Fibroblast of pulmonary artery (primary cell): Measurements from ENCODE around the gene MLST8.

ENCODE experiments used
- DNase-seq: peaks from one replicate; pipeline ENCODE4 v3.0.0-alpha.2; 2010; ENCODE audit warnings: low read depth
- H3K4me3 ChIP-seq: replicated peaks from 2 replicates; pipeline ENCODE4 v1.5.1; 2011; ENCODE audit warnings: low read depth, mild to moderate bottlenecking, control low read depth, low read length, moderate library complexity
- TF ChIP-seq, protein P1 (sequence below): IDR thresholded peaks from 2 replicates; pipeline ENCODE4 v1.5.1; 2011; ENCODE audit warnings: mild to moderate bottlenecking, control low read depth, low read length, inconsistent platforms; ENCODE audit errors: missing control alignments

Gene MLST8

DNA sequence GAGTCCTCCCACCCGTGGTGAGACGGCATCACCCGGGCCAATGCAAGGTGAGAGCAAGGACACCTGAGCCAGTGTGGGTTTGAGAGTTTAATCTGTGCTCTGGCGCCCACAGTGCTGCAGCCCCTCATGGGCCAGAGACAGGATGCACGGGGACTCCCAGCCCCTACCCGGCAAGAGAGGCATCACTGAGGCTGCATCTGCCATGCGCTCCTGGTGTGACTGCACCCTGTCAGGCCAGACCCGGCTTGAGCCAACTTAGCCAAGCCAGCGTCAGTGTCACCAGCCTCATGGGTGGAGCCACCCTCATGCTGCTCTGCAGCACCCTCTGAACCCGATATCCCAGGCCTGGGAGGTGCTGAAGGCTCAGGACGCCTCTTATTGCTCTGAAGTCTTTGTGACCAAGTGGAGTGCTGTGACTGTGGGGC is 6.7 kb downstream of the MLST8 start:
- DNase-seq, result no peak
- TF ChIP-seq, protein P1, sequence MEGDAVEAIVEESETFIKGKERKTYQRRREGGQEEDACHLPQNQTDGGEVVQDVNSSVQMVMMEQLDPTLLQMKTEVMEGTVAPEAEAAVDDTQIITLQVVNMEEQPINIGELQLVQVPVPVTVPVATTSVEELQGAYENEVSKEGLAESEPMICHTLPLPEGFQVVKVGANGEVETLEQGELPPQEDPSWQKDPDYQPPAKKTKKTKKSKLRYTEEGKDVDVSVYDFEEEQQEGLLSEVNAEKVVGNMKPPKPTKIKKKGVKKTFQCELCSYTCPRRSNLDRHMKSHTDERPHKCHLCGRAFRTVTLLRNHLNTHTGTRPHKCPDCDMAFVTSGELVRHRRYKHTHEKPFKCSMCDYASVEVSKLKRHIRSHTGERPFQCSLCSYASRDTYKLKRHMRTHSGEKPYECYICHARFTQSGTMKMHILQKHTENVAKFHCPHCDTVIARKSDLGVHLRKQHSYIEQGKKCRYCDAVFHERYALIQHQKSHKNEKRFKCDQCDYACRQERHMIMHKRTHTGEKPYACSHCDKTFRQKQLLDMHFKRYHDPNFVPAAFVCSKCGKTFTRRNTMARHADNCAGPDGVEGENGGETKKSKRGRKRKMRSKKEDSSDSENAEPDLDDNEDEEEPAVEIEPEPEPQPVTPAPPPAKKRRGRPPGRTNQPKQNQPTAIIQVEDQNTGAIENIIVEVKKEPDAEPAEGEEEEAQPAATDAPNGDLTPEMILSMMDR, result no peak
- H3K4me3 ChIP-seq, result no peak overlapping the region

DNA sequence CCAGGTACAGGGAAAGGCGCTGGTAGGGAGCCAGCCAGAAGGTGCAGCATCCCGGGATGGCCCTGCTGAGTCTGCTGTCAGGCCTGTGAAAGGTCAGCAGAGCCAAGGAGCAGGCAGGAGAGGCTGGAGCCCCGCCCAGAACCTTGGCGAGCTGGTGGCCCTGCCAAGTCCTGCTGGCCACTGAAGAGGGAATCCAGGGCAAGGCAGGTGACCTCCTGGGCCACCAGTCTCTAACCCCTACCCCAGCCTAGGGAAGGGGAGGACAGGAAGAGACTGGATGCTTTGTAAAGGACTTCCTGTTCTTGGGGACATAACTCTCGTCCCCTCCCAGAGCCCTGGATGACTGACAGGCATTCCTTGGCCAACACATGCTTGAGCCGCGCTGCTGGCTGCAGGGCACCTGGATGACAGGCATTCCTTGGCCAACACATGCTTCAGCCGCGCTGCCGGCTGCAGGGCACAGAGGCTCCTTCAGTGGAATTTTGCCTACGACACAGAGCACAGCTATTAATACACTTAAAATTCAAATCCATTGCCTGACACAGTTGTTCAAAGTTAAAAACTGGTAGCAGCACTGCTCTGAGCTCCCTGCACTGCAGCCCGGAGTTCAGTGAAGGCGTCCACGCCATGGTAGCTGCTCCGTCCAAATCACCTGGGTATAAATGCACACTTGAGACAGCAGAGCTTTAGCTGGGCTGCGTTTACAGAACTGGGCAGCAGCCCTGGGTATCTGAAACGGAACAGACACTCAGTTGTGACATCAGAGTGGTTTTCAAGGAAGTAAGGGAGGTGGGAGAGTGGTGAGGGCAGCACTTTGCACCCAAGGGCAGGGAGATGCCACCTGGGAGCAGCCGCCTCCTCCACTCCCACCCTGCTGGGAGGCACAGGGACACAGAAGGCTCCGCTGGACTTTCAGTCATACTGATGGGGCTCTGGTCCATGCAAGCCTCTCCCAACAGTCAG is 7.4 kb downstream of the MLST8 start:
- no peak for DNase-seq
- peak overlapping the region; percentile 57 for H3K4me3 ChIP-seq
- TF ChIP-seq, protein P1, result no peak

DNA sequence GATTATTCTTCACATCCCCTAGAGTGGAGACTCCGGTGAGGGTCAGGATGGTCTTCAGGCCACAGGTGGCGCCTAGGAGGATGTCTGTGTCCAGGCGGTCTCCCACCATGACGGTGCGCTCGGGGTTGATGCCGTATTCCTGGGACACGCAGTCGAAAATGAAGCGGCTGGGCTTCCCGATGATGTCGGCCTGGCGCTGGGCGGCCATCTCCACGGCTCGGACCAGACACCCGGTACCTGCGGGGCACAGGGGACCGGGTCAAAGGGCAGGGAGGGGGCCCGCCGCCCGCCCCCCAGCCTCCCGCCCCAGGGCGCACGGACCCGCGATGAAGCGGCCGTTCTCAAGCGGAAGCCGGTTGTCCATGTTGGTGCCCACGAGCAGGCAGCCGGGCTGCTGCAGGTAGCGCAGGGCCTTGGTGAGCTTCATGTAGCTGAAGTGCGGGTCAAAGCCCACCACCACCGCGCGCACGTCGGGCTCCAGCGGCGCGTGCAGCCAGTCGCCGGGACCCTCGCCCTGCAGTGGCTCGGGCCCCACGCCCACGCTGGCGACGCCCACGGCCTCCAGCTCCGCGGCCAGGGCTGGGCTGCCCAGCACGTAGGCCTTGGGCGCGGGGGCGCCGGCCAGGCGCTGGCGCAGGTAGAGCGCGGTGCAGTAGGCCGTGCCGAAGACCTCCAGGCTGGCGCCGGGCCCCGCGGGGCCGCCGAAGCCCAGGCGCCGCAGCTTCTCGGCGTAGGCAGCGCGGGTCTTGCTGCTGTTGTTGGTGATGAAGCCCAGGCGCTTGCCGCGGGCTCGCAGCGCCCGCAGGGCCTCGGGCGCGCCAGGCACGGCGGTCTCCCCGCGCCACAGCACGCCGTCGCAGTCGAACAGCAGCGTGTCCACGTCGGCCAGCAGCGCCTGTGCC is 8.8 kb downstream of the MLST8 start:
- H3K4me3 ChIP-seq, result peak overlapping the region; percentile 57
- no peak for DNase-seq
- TF ChIP-seq, protein P1, result no peak

DNA sequence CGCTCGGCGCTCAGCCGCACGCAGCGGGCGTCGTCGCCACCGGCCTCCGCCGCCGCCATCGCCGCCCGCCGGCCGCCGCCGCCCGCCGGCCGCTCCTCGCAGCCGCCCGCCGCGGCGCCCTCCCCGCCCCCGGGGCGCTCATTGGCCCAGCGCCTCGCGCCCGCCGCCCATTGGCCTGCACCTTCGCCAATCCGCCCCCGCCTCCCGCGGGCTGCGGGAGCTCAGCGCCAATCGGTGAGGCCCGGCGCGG is 9.4 kb downstream of the MLST8 start, which contains the start of gene PGP:
Gene PGP, minus strand, starts transcription at position 122 of the 250 bp plus-strand sequence. Its CDS starts 63 bp downstream, at position 59.
- H3K4me3 ChIP-seq, result peak within 1 kb of the TSS; percentile 72

DNA sequence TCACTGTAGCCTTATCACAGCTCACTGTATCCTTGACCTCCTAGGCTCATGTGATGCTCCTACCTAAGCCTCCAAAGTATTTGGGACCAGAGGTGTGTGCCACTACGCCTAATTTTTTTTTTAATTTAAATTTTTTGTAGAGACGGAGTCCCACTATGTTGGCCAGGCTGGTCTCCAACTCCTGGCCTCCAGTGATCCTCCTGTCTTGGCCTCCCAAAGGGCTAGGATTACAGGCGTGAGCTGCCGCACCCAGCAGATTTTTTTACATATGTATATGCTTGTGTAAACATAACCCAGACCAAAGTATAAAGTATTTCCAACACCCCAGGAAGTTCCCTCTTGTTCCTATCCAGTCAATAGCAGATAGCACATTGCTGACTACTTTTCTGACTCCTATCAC is 11.1 kb downstream of the MLST8 start:
- DNase-seq, result no peak
- no peak overlapping the region for H3K4me3 ChIP-seq
- TF ChIP-seq, protein P1, result no peak

More for the DNA sequence above, 9.4 kb downstream of the MLST8 start, which contains the start of gene PGP:
- TF ChIP-seq, protein P1, result no peak
- DNase-seq, result no peak

DNA sequence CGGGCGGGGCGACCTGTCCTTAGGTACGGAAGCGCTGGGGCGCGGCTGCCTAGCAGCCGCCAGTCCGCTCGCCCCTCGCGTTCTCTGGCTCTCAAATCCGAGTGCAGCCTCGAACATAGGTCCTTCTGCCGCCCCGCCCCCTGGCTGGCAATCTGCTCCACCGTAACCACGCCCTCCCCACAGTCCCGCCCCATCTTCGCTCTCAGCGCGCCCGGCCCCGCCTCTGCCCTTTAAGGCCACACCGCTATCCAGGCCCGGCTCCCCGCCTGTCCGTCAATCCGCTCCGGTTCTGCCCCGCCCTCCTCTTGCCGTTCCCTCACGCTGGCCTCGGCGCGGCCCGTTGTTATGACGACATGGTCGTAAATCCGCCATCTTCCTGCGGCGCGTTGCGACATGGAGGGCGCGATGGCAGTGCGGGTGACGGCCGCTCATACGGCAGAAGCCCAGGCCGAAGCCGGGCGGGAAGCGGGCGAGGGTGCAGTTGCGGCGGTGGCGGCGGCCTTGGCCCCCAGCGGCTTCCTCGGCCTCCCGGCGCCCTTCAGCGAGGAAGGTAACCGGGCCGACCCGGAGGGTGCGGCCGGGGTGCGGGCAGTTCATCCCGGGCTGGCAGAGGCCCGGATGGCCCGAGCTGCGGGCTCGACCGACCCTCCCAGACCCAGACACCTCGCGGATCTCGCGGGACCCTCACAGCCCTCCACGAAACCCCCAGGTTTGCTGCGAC is 18.1 kb downstream of the MLST8 start, which contains the start of gene E4F1:
Gene E4F1, plus strand, starts transcription at position 371 of the 721 bp plus-strand sequence. Its CDS starts 23 bp downstream, at position 394.
- peak within 1 kb of the TSS; percentile 88 for H3K4me3 ChIP-seq
- TF ChIP-seq, protein P1, result no peak
- peak; percentile 100 for DNase-seq
